Measurements from ENCODE around the gene GSE1. TPM values are rescaled to one million over a fixed set of nuclear protein-coding genes. Genes with fewer than 3 reads are reported as not detected.

The GSE1 gene
- total and polyA plus RNA-seq, 2 of the 13 experiments (the other 11 are each of a cell fraction or from before 2014, with no cell fraction given), result 16.1 to 31.2 TPM

GRCh38 chr16:85610446-85611193, 2.5 kb upstream of the GSE1 start (continued):
- TF ChIP-seq ZNF484 (CRISPR knock-in tag; IDR thresholded peaks at IDR 0.05; ENCODE audit: borderline replicate concordance, low read depth) (peak; percentile 51; the same call in 1 of the 2 replicates), SSRP1 (CRISPR knock-in tag; IDR thresholded peaks at IDR 0.05) (0 out of 2 replicates have a peak, but pooled peaks have one; percentile 45), BORCS8-MEF2B (CRISPR knock-in tag; IDR thresholded peaks at IDR 0.05) (peak; percentile 72), FOXP1 (IDR thresholded peaks at IDR 0.05) (no peak), FOXP1 (CRISPR knock-in tag; IDR thresholded peaks at IDR 0.05) (no peak; the same call in 1 of the 2 replicates), ATM (IDR thresholded peaks at IDR 0.05; ENCODE audit: borderline replicate concordance) (no peak), ZNF430 (CRISPR knock-in tag; IDR thresholded peaks at IDR 0.05) (peak; percentile 83; the same call in 1 of the 2 replicates), REXO4 (CRISPR knock-in tag; IDR thresholded peaks at IDR 0.05; ENCODE audit: borderline replicate concordance) (no peak), MTF2 (CRISPR knock-in tag; IDR thresholded peaks at IDR 0.05; ENCODE audit: borderline replicate concordance) (peak; percentile 62; the same call in 1 of the 2 replicates), KDM5B (CRISPR knock-in tag; IDR thresholded peaks at IDR 0.05; ENCODE audit: borderline replicate concordance) (peak; percentile 88), ISL2 (CRISPR knock-in tag; IDR thresholded peaks at IDR 0.05) (peak; percentile 61), STAG1 (CRISPR knock-in tag; IDR thresholded peaks at IDR 0.05) (peak; percentile 98), ZNF687 (CRISPR knock-in tag; IDR thresholded peaks at IDR 0.05) (peak; percentile 92), ZNF205 (CRISPR knock-in tag; IDR thresholded peaks at IDR 0.05) (peak; percentile 89), YY1 (IDR thresholded peaks at IDR 0.05; ENCODE audit: insufficient read depth, insufficient replicate concordance, low read depth, low read length) (peak; percentile 72), ZNF776 (CRISPR knock-in tag; IDR thresholded peaks at IDR 0.05) (peak; percentile 30; the same call in 1 of the 2 replicates), SIN3B (IDR thresholded peaks at IDR 0.05; ENCODE audit: low read length) (no peak)
- TF ChIP-seq, protein P1, sequence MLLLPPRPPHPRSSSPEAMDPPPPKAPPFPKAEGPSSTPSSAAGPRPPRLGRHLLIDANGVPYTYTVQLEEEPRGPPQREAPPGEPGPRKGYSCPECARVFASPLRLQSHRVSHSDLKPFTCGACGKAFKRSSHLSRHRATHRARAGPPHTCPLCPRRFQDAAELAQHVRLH (CRISPR knock-in tag; IDR thresholded peaks at IDR 0.05; ENCODE audit: borderline replicate concordance, low read depth), result peak; percentile 34; the same call in 1 of the 2 replicates
- TF ChIP-seq, protein P2, sequence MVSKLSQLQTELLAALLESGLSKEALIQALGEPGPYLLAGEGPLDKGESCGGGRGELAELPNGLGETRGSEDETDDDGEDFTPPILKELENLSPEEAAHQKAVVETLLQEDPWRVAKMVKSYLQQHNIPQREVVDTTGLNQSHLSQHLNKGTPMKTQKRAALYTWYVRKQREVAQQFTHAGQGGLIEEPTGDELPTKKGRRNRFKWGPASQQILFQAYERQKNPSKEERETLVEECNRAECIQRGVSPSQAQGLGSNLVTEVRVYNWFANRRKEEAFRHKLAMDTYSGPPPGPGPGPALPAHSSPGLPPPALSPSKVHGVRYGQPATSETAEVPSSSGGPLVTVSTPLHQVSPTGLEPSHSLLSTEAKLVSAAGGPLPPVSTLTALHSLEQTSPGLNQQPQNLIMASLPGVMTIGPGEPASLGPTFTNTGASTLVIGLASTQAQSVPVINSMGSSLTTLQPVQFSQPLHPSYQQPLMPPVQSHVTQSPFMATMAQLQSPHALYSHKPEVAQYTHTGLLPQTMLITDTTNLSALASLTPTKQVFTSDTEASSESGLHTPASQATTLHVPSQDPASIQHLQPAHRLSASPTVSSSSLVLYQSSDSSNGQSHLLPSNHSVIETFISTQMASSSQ (IDR thresholded peaks at IDR 0.05; ENCODE audit: low read depth), result no peak
- TF ChIP-seq, protein P2 (CRISPR knock-in tag; IDR thresholded peaks at IDR 0.05; ENCODE audit: borderline replicate concordance), result peak; percentile 43; the same call in 1 of the 2 replicates
